PC-9 (cell line): ENCODE results near the gene SMYD2.

Source experiments
- EZH2 ChIP-seq: fragments of 200-600 bp; sonication (generic); IDR thresholded peaks from 2 replicates; pipeline ENCODE4 v1.8.0; 2017; ENCODE audit warnings: antibody characterized with exemption, low read depth
- TF ChIP-seq, protein P1 (sequence below): fragments of 200-600 bp; sonication (generic); conservative IDR thresholded peaks from 2 replicates; pipeline ENCODE4 v1.6.1; 2017; ENCODE audit warnings: mixed run types, antibody characterized with exemption, mild to moderate bottlenecking, moderate library complexity

- TF ChIP-seq, protein P1, sequence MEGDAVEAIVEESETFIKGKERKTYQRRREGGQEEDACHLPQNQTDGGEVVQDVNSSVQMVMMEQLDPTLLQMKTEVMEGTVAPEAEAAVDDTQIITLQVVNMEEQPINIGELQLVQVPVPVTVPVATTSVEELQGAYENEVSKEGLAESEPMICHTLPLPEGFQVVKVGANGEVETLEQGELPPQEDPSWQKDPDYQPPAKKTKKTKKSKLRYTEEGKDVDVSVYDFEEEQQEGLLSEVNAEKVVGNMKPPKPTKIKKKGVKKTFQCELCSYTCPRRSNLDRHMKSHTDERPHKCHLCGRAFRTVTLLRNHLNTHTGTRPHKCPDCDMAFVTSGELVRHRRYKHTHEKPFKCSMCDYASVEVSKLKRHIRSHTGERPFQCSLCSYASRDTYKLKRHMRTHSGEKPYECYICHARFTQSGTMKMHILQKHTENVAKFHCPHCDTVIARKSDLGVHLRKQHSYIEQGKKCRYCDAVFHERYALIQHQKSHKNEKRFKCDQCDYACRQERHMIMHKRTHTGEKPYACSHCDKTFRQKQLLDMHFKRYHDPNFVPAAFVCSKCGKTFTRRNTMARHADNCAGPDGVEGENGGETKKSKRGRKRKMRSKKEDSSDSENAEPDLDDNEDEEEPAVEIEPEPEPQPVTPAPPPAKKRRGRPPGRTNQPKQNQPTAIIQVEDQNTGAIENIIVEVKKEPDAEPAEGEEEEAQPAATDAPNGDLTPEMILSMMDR: no peak
- TF ChIP-seq EZH2: no peak
Observed at GRCh38 chr1:214247501-214248041, 33.4 kb upstream of the SMYD2 start.
